Measurements from ENCODE around the gene ARL6IP4. TPM values are rescaled to one million over a fixed set of nuclear protein-coding genes. Genes with fewer than 3 reads are reported as not detected.

Gene ARL6IP4
- total RNA-seq, 2 experiments from 2014 or later: 140 to 142 TPM

DNA sequence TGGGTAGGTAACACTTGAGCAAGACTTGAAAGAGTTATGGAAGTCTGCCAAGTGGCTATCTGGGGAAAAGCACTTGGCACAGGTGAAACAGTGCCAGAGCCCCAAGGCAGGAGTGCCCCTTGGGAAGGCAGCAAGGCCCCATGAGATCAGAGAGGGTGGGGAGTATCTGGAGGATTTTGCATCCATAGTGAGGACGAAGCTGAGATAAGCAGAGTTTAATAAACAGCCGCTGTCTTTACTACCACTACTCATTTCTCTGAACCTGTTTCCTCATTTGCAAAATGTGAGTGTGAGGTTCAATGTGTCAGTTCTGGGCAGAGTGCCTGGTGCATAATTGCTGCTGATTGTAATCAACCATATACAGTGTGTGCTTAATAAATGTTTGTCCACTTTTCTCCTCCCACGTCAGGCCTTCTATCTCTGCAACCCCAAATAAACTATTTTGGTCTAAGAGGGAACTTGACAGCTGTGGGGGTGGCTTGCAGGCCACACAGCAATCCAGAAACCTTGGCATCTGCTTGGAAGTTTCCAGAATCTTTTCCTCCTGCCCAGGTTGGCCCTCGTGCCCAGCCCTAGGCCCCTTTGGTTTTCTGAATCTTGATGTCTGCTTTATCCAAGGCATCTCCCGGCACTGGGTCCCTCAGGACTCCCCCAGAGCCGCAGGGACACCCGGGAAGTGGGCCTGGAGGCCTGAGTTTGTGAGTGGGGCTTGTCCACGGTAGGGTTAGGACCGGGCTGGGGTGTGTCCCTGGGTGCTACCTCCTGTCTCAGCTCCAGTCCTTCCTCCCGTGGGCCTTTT lies 18.8 kb upstream of the ARL6IP4 start:
- H3K4me1 Mint-ChIP-seq (ENCODE audit: low read depth): peaks cover 5% of the 10 kb centered on the region
- TF ChIP-seq, protein P1, sequence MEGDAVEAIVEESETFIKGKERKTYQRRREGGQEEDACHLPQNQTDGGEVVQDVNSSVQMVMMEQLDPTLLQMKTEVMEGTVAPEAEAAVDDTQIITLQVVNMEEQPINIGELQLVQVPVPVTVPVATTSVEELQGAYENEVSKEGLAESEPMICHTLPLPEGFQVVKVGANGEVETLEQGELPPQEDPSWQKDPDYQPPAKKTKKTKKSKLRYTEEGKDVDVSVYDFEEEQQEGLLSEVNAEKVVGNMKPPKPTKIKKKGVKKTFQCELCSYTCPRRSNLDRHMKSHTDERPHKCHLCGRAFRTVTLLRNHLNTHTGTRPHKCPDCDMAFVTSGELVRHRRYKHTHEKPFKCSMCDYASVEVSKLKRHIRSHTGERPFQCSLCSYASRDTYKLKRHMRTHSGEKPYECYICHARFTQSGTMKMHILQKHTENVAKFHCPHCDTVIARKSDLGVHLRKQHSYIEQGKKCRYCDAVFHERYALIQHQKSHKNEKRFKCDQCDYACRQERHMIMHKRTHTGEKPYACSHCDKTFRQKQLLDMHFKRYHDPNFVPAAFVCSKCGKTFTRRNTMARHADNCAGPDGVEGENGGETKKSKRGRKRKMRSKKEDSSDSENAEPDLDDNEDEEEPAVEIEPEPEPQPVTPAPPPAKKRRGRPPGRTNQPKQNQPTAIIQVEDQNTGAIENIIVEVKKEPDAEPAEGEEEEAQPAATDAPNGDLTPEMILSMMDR (IDR thresholded peaks at IDR 0.05): no peak
- Histone ChIP-seq H3K4me3 (ENCODE audit: low read length) (no peak overlapping the region), H3K27me3 (ENCODE audit: control insufficient read depth in 1 of 2, insufficient read depth in 2 of 2, low read length in 2 of 2) (no peaks in the 10 kb centered on the region), H3K9me3 (ENCODE audit: control insufficient read depth in 1 of 2, insufficient read depth in 1 of 2, low read length in 2 of 2) (no peaks in the 10 kb centered on the region), H3K36me3 (ENCODE audit: insufficient read depth, low read length) (no peaks in the 10 kb centered on the region), H3K4me1 (ENCODE audit: insufficient read depth, low read length) (peaks cover 25% of the 10 kb centered on the region), H3K27ac (ENCODE audit: low read depth in 1 of 2, low read length in 2 of 2) (no peak overlapping the region)
- no peak overlapping the region for H3K4me3 Mint-ChIP-seq
- ChIA-PET CTCF (no interaction called here), POLR2A (no interaction called here)
- ATAC-seq (ENCODE audit: poor library complexity) (no peak), DNase-seq (no peak)
- no peaks in the 10 kb centered on the region for H3K27me3 Mint-ChIP-seq
- no peaks in the 10 kb centered on the region for H3K36me3 Mint-ChIP-seq (ENCODE audit: low read depth)
- intact Hi-C loops (cut with DNase I, micrococcal nuclease): no loop called here
- H3K9me3 Mint-ChIP-seq: no peaks in the 10 kb centered on the region
- no peak overlapping the region for H3K27ac Mint-ChIP-seq

DNA sequence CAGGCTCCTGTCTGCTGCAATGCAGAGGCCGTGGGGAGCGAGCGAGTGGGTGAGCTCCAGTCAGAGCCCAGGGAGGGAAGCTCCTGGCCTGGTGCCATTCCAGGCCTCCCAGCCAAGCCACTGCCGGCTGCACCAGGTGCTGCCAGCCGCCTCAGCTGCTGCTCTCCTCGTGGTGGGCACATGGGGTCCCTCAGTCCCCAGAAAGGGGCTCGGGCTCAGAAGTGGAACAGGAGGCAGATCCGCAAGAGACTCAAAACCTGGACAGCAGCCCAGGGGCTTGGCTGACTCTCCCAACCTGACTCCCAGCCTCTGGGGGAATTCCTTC lies 16.6 kb upstream of the ARL6IP4 start:
- H3K9me3 Mint-ChIP-seq: no peaks in the 10 kb centered on the region
- Histone ChIP-seq H3K36me3 (ENCODE audit: insufficient read depth, low read length) (no peaks in the 10 kb centered on the region), H3K27me3 (ENCODE audit: control insufficient read depth in 1 of 2, insufficient read depth in 2 of 2, low read length in 2 of 2) (no peaks in the 10 kb centered on the region), H3K4me3 (ENCODE audit: low read length) (no peak overlapping the region), H3K9me3 (ENCODE audit: control insufficient read depth in 1 of 2, insufficient read depth in 1 of 2, low read length in 2 of 2) (no peaks in the 10 kb centered on the region), H3K27ac (ENCODE audit: low read depth in 1 of 2, low read length in 2 of 2) (no peak overlapping the region), H3K4me1 (ENCODE audit: insufficient read depth, low read length) (peaks cover 28% of the 10 kb centered on the region)
- TF ChIP-seq, protein P1 (IDR thresholded peaks at IDR 0.05): no peak
- no peak for ATAC-seq (ENCODE audit: poor library complexity)
- H3K36me3 Mint-ChIP-seq (ENCODE audit: low read depth): no peaks in the 10 kb centered on the region
- H3K4me1 Mint-ChIP-seq (ENCODE audit: low read depth): peaks cover 5% of the 10 kb centered on the region
- no peak overlapping the region for H3K27ac Mint-ChIP-seq
- POLR2A ChIA-PET: no interaction called here
- no peak overlapping the region for H3K4me3 Mint-ChIP-seq
- CTCF ChIA-PET: no interaction called here
- DNase-seq: no peak
- intact Hi-C loops (cut with DNase I, micrococcal nuclease): no loop called here
- H3K27me3 Mint-ChIP-seq: no peaks in the 10 kb centered on the region

DNA sequence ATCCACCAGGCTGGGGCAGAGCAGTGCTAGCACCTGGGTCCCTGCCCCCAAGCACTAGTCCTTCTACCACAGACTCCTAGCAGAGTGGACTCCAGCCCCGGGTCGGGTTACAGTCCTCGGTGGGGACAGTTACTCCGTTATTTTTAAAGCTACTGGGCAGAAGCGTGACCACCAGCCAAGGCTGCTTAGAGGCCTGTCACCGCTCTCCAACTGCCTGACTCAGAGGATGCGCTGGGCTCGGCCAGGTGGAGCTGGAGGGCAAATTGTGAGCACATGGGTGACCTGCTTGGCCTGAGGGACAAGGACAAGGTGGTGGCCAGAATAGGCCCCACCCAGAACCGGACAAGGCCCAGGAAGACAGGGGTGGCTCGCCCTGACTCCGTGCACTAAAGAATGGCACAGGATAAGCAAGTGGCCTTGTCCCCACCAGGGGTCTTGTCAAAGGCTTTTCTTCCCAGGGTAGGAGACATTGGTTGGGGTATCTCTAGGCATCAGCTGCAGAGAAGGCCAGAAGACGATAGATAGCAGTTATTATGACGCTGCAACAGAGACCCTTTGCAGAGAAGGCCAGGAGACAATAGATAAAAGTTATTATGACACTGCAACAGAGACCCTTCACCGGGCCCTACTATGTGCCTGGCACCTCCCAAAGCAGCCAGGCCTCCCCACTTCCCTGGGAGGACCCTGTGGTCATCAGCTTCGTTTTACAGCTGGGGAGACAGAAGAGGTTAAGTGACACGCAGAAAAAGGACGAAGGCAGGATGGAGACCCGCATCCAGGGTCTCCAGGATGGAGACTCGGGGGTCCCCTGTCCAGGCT lies 15.8 kb upstream of the ARL6IP4 start:
- H3K9me3 Mint-ChIP-seq: no peaks in the 10 kb centered on the region
- no peaks in the 10 kb centered on the region for H3K27me3 ChIP-seq (ENCODE audit: control insufficient read depth in 1 of 2, insufficient read depth in 2 of 2, low read length in 2 of 2)
- peak overlapping the region; percentile 82 for H3K4me3 Mint-ChIP-seq
- no peak overlapping the region for H3K27ac ChIP-seq (ENCODE audit: low read depth in 1 of 2, low read length in 2 of 2)
- H3K36me3 Mint-ChIP-seq (ENCODE audit: low read depth): no peaks in the 10 kb centered on the region
- no peaks in the 10 kb centered on the region for H3K36me3 ChIP-seq (ENCODE audit: insufficient read depth, low read length)
- CTCF ChIA-PET: interaction anchor here (1.0 kb wide), 1 partner anchor 13 kb away, joined by 3 read pairs; no protein-coding TSS in a partner anchor
- H3K4me1 ChIP-seq (ENCODE audit: insufficient read depth, low read length): peaks cover 28% of the 10 kb centered on the region
- DNase-seq (no peak), ATAC-seq (ENCODE audit: poor library complexity) (no peak)
- H3K4me3 ChIP-seq (ENCODE audit: low read length): no peak overlapping the region
- H3K27me3 Mint-ChIP-seq: no peaks in the 10 kb centered on the region
- no peaks in the 10 kb centered on the region for H3K9me3 ChIP-seq (ENCODE audit: control insufficient read depth in 1 of 2, insufficient read depth in 1 of 2, low read length in 2 of 2)
- H3K27ac Mint-ChIP-seq: peak overlapping the region; percentile 18
- peaks cover 5% of the 10 kb centered on the region for H3K4me1 Mint-ChIP-seq (ENCODE audit: low read depth)
- TF ChIP-seq, protein P1 (IDR thresholded peaks at IDR 0.05): no peak
- POLR2A ChIA-PET: interaction anchor here (1.0 to 3.0 kb wide), 3 partner anchors 11 to 104 kb away, joined by 3 to 47 read pairs (median 5); partner anchors contain the start of genes OGFOD2 and VPS37B
- intact Hi-C loops (cut with DNase I, micrococcal nuclease): loop anchor here in 1 of 2 experiments (5.0 kb wide), 1 partner anchor 398 kb away; the partner anchor contains the start of gene SBNO1
